ENCODE measurements around the gene KDM4D.

The KDM4D gene

DNA sequence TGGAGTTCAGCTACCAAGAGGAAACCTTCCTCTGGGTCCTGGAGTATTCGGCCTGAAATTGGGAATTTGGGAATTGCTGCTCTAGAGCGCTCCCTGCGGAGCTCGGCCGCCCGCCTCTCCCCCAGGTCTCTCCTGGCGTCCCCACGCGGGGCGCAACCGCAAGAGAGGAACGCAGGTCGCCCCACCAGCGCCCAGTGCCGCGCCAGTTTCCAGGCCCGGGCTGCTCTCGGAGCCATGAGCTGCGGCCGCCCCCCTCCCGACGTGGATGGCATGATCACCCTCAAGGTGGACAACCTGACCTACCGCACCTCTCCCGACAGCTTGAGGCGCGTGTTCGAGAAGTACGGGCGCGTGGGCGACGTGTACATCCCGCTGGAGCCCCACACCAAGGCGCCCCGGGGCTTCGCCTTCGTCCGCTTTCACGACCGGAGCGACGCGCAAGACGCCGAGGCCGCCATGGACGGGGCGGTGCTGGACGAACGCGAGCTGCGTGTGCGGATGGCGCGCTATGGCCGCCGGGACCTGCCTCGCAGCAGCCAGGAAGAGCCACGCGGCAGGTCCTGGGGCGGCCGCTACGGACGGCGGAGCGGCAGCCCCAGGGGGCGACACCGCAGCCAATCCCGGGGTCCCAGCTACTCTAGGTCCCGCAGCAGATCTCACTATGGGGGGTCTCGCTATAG is 64.0 kb downstream of the KDM4D start:
- peak; percentile 22 for DNase-seq

DNA sequence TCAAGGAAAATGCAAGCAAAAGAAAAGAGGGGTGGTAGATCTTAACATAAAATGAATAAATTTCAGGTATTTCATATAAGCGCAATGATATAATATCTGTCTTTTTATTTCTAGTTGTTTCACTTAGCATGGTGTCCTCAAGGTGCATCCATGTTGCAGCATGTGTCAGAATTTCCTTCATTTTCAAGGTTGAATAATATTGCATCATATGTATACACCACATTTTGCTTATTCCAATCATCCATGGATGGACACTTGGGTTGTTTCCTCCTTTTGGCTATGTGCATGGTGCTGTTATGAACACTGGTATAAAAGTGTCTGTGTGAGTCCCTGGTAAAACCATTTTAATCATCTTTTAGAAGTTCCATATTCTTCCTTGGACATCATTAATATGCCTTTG is 68.7 kb downstream of the KDM4D start:
- no peak for DNase-seq

DNA sequence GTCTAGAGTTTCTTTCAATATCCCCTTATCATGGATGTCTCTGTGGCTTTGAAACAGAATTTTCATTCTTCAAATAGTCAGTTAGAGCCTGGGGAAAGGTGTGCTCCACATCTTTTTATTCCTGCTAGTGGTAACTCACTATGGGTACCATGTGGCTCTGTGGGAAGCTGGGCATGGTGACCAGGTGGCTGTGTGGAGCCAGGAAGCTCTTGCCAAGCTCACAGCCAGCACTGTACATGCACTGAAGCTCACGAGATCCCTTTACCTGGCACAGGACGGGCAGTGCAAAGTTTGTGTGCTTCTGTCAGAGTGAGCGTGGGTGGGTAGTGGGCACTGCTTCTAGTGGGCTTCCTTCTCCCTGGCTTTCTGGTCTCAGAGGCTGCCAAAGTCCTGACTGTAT is 69.4 kb downstream of the KDM4D start:
- no peak for DNase-seq

DNA sequence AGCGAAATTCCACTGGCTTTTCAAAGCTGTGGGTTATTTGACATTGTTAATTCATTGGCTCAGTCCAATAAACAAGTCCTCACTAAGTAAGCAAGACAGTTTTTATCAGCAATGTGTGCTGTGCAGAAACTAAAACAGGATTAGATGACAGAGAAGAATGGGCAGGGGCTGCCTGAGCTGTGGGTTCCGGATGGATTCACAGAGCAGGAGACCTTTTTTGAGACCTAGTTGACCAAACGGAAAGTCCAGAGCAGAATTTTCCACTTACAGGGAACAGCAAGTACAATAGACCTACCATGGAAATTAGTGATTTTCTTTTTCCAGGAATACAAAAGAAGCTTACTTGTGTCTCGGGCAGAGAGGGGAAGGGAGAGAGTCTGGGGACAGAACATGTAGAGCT is 70.5 kb downstream of the KDM4D start:
- no peak for DNase-seq

DNA sequence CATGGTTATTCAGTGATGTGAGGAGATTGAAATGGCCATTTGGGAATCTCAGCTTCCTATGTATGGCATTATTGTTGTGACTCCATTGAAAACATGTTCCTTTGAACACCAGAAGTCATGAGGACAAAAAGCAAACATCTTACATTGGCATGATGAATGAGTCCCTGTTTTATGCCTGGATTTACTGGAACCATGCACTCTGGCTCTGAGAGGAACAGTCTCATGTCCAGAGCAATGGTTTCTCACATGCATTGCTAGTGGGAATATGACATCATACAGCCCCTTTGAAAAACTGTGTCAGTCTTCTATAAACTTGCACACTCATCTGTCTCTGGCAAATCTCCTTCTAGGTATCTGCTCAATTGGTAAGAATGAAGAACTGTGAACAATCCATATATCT is 72.3 kb downstream of the KDM4D start:
- DNase-seq = no peak

Data from activated T-cell treated with anti-CD3 and anti-CD28 coated beads, Interleukin-2, amount 50 U/mL, for 1 hour (primary cell).